Chondrocyte (in vitro differentiated cells): ENCODE data around the gene ESYT2. TPM values are rescaled to one million over a fixed set of nuclear protein-coding genes. Genes with fewer than 3 reads are reported as not detected.
A peak's percentile ranks its signal among the peaks of the same experiment; 100 is the strongest.

Experiments
- DNase-seq: peaks from one replicate; pipeline ENCODE4 v3.0.0; 2021; ENCODE audit warnings: mixed read lengths, low spot score
- H3K27ac Mint-ChIP-seq: one replicate; pipeline ENCODE4 v1.8.0; 2021; ENCODE audit warnings: mild to moderate bottlenecking, moderate library complexity, mixed read lengths; ENCODE audit not compliant: unreplicated experiment
- H3K27me3 Mint-ChIP-seq: 2 replicates; pipeline ENCODE4 v1.8.0; 2021; ENCODE audit warnings: low read depth, mixed read lengths
- H3K36me3 Mint-ChIP-seq: 2 replicates; pipeline ENCODE4 v1.8.0; 2021; ENCODE audit warnings: low read depth, mixed read lengths
- H3K4me1 Mint-ChIP-seq: 2 replicates; pipeline ENCODE4 v1.8.0; 2021; ENCODE audit warnings: low read depth, mild to moderate bottlenecking, mixed read lengths
- H3K4me3 Mint-ChIP-seq: one replicate; pipeline ENCODE4 v1.8.0; 2021; ENCODE audit warnings: mild to moderate bottlenecking, moderate library complexity, mixed read lengths; ENCODE audit not compliant: unreplicated experiment
- H3K9me3 Mint-ChIP-seq: 2 replicates; pipeline ENCODE4 v1.8.0; 2021; ENCODE audit warnings: low read depth, mixed read lengths
- CTCF ChIP-seq: fragments of 200-600 bp; sonication (generic); IDR thresholded peaks from 2 replicates; pipeline ENCODE4 v1.5.0; 2021; ENCODE audit warnings: antibody characterized with exemption, mild to moderate bottlenecking, moderate library complexity
- total RNA-seq: library from RNA; stranded (reverse); gene quantifications from 3 replicates; pipeline ENCODE4 v1.2.1, GENCODE V29; 2021

ESYT2 gene
- total RNA-seq, 1 donor from 2014 or later, result 108 TPM

DNA sequence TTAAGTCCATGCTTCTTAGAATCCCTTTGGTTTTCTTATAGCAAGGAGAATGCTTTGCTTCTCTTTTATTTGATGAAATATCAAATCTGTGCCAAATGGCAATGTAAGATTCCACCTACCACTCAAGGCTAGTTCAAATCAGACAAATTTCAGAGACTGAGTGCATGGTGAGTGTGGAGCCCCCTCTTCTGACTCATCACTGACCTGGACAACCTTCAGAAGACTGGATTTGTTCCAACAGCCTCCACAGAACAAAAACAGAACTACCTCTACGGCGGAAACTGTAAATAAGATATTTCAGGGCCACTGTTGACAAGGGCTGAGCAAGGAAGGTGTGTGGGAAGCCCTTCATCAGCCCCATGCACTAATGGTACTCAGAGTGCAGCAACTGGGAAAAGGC, 145.8 kb downstream of the ESYT2 start:
- peaks cover 4% of the 10 kb centered on the region for H3K36me3 Mint-ChIP-seq
- H3K4me1 Mint-ChIP-seq, result peaks cover 32% of the 10 kb centered on the region

GRCh38 chr7:158682456-158682855, 146.9 kb downstream of the ESYT2 start:
- no peaks in the 10 kb centered on the region for H3K9me3 Mint-ChIP-seq
- H3K27ac Mint-ChIP-seq, result no peak overlapping the region
- TF ChIP-seq CTCF, result no peak
- H3K36me3 Mint-ChIP-seq, result no peaks in the 10 kb centered on the region
- no peak for DNase-seq
- H3K4me1 Mint-ChIP-seq, result peaks cover 32% of the 10 kb centered on the region
- H3K4me3 Mint-ChIP-seq, result no peak overlapping the region
- H3K27me3 Mint-ChIP-seq, result no peaks in the 10 kb centered on the region

More for the DNA sequence above, 145.8 kb downstream of the ESYT2 start:
- Mint-ChIP-seq H3K27ac (peak overlapping the region; percentile 37), H3K27me3 (no peaks in the 10 kb centered on the region), H3K4me3 (no peak overlapping the region), H3K9me3 (peaks cover 3% of the 10 kb centered on the region)
- DNase-seq, result no peak
- no peak for TF ChIP-seq CTCF

Other genes with a start within 250 kb of the ESYT2 start
- gene PTPRN2, start 241.7 kb downstream of the ESYT2 start, total RNA-seq, result 0.30 to 0.51 TPM (median 0.36 TPM) in 3 replicates
- gene NCAPG2, start 124.7 kb downstream of the ESYT2 start, total RNA-seq, result 13.0 to 21.5 TPM (median 19.0 TPM) in 3 replicates
- 17.6 to 25.4 TPM (median 18.9 TPM) in 3 replicates for gene DYNC2I1, start 27.0 kb upstream of the ESYT2 start, total RNA-seq